ENCODE measurements around the gene MIEN1. TPM values are rescaled to one million over a fixed set of nuclear protein-coding genes. Genes with fewer than 3 reads are reported as not detected.

The MIEN1 gene
- total RNA-seq, 2 donors from 2014 or later = 48.7 to 55.3 TPM

GRCh38 chr17:39684369-39685192 lies 45.8 kb downstream of the MIEN1 start:
- ATAC-seq = no peak
- intact Hi-C loops (cut with DNase I) = no loop called here
- no peak for DNase-seq

- intact Hi-C loops (cut with DNase I) = no loop called here
- ATAC-seq (no peak), DNase-seq (no peak)
Observed at GRCh38 chr17:39683295-39683939, 46.9 kb downstream of the MIEN1 start.

- ATAC-seq (peak; percentile 32 to 55), DNase-seq (no peak)
- intact Hi-C loops (cut with DNase I) = no loop called here
Observed at GRCh38 chr17:39679521-39680192, 50.7 kb downstream of the MIEN1 start.

Small RNA genes within 50 kb of the gene (microRNA-seq; reads per million reads assigned to microRNA genes)
- 1.0 to 1.9 reads per million in 2 donors for gene MIR4728

Other genes starting within 250 kb of the MIEN1 start
- gene NEUROD2, start 122.6 kb downstream of the MIEN1 start, total RNA-seq = not detected
- gene PPP1R1B, start 103.6 kb downstream of the MIEN1 start, total RNA-seq = 1 to 10 TPM; 4.0 to 5.3 TPM
- gene STARD3, start 93.4 kb downstream of the MIEN1 start, total RNA-seq = 10 to 100 TPM; 22.8 to 24.8 TPM
- 1,000 to 10,000 TPM; 1,910 to 2,797 TPM for gene TCAP, start 65.2 kb downstream of the MIEN1 start, total RNA-seq
- 10 to 100 TPM in 1 of 2 donors, 1 to 10 TPM in 1; 9.7 to 11.2 TPM for gene PNMT, start 62.1 kb downstream of the MIEN1 start, total RNA-seq
- 10 to 100 TPM in 1 of 2 donors, 1 to 10 TPM in 1; 9.7 to 18.1 TPM for gene PGAP3, start 42.5 kb downstream of the MIEN1 start, total RNA-seq
- gene ERBB2, start 30.5 kb downstream of the MIEN1 start, total RNA-seq = 10 to 100 TPM; 72.7 to 78.5 TPM
- 1 to 10 TPM; 1.3 to 2.5 TPM for gene GRB7, start 7.4 kb upstream of the MIEN1 start, total RNA-seq
- 1 to 10 TPM; 1.0 to 1.7 TPM for gene IKZF3, start 133.8 kb upstream of the MIEN1 start, total RNA-seq
- not detected for gene ZPBP2, start 137.7 kb upstream of the MIEN1 start, total RNA-seq
- 1 to 10 TPM; 2.4 to 4.2 TPM for gene GSDMB, start 188.1 kb upstream of the MIEN1 start, total RNA-seq
- gene ORMDL3, start 197.1 kb upstream of the MIEN1 start, total RNA-seq = 10 to 100 TPM; 39.7 to 50.4 TPM
- not detected for gene LRRC3C, start 197.2 kb upstream of the MIEN1 start, total RNA-seq
- 1 to 10 TPM; 1.3 TPM for gene GSDMA, start 232.5 kb upstream of the MIEN1 start, total RNA-seq